GM18870 (cell line): ENCODE measurements around the gene FARP1.
"Not testable (repeated sequence)": the region's sequence is repeated elsewhere in the genome, so short reads cannot be mapped to it uniquely, and the experiment has no call there.

Experiments used
- ATAC-seq: cut with Tn5 transposase; IDR thresholded peaks from one replicate; pipeline ENCODE4 v1.9.1; 2021; ENCODE audit warnings: moderate library complexity; ENCODE audit not compliant: unreplicated experiment

Gene FARP1

DNA sequence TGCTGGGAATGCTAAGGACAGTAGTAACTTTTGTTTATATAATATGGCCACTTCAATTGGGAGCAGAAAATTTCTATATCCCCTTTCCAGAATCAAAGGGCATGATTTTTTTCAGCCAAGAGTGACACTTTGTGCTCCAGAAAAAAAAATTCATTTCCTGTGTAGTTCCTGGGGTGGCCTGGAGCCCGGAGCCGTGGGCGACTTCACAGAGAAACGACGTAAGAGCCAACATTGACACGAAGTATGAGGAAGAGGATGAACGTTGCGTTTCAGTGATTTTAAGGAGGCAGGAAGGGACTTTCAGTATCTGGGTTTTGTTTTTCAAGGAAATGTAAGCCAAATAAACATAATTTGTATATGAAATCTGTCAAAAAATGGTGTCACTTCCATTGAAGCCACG, 246.4 kb downstream of the FARP1 start:
- ATAC-seq: no peak

DNA sequence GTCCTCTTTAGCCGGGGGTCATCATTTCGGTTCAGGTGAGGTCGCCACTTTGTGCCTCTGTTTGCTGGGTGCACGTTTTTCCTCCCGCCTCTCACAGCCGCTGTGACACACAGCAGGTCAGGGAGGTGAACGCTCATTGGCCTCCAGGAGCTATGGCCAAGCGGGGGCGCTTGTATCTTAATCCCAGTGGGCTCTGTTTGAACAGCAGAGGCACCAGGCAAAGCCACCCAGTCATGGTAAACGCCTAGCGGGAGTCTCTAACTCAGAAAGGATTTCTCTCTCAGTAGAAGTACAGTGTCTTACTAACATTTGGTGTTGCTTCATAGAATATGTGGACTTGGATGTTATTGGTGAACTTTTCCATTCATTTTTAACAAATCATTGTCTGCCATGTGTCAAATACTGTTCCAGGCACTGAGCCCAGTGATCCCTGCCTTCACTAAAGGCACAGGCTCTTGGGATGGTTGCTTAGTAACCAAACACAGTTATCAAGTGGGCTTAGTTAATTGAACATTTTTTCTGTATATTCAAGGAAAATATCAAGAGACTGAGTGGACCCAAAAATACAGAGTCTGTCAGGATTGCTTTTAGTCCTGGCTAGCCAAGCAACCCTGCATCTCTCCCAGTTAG, 247.3 kb downstream of the FARP1 start:
- ATAC-seq: no peak

- ATAC-seq: no peak
These were observed 251.0 kb downstream of the FARP1 start for GRCh38 chr13:98393873-98394272.

DNA sequence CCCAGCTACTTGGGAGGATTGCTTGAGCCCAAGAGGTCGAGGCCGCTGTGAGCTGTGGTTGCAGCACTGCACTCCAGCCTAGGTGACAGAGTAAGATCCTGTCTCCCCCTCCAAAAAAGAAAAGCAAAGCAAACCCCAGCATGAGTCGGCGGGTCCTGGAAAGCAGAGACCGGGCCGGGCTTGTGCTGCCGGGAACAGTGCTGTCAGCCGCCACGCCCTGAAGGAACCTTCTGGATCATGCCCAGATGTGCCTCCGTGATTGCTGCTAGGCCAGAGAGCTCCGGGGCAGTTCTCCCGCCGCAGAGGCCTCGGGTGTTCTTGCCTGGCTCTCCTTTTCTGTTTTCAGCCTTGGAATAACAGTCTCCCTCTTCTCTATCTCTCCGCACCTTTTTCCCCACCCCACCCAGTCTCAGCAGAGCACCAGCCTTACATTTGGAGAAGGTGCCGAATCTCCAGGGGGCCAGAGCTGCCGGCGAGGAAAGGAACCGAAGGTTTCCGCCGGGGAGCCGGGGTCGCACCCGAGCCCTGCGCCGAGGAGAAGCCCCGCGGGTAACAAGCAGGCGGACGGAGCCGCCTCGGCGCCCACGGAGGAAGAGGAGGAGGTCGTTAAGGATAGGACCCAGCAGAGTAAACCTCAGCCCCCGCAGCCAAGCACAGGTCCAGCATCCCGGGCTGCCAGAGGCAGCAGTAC, 252.1 kb downstream of the FARP1 start:
- ATAC-seq: no peak

DNA sequence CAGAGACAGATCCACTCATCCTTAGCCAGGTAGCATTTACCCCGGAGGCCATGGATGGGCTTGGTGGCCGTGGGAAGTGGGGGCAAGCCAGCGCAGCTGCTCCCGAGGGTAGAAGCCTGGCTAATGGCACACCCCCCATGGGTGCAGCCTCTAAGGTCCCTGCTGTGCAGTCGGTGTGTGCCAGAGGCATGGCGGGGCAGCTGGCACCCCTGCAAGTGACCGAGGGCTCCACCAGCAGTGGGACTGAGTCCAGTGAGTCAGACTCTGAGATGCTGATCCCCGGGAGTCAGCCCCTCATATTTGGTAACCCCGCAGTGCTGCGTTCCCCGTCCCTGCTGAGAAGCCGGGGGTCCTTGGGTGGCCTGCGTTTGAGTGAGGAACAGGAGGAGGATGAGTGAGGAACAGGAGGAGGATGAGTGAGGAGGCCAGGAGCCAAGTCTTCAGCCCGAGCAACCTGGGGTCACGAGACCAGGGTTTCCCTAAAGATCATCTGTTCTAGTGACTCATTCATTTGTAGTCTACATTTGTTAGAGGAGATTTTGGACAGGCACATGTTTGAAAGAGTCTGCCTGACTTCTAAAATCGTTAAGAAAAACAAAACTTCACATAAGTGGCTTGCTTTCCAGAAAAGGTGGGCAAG, 253.3 kb downstream of the FARP1 start:
- ATAC-seq: no peak

DNA sequence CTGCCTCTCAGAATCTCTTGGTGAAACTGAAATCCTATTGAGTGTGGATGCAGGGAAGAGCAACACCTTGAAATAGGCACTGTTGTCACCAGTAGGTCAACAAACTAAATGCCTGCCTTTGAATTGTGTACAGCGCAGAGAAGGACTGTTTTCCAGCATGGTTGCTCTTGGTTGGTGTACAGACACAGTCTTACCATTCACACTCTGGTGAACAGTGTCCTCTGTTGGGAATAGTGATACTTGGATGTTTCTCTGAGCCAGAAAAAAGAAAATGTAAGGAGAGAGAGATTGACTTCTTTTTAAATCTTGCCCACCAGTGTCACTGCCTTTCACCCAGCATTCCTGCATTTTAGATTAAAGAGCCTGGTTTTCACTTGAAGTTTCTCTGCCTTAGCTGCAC, 254.3 kb downstream of the FARP1 start:
- ATAC-seq: no peak

DNA sequence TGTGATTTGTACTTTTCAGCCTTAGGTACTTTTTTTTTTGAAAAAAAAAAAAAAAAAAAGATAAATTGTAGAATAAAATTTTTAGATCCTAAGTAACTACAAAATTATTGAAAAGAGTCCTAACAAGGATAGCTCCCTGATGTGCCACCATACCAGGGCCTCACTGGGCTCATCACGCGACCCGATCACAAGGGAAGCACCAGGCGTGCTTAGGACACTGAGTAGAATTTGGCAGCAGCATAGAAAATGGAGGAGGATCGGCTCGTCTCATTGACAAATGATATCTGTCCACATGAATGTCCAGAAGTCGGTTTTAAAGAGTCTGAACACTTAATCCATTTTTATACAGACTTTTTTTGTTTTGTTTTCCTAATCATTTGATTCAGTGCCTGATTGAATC, 255.0 kb downstream of the FARP1 start:
- ATAC-seq: no peak

DNA sequence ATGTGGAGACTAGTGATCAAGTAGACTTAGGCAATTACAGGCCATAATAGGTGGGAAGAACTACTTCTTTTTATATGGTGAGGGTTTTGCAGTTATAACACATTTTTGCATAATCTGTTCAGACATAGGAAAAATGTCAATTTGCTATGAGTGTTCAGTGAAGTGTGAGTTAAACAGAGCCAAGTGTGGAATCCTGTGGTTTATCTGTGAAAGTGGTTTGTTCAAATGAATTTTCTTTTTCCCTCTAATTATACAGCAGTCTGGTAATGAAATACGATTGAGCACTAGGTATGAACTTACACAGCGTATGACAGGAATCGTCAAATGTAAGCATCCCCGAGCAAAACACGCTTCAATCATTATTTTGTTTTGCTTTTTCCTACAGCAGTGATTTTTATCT, 255.7 kb downstream of the FARP1 start:
- ATAC-seq: no peak

DNA sequence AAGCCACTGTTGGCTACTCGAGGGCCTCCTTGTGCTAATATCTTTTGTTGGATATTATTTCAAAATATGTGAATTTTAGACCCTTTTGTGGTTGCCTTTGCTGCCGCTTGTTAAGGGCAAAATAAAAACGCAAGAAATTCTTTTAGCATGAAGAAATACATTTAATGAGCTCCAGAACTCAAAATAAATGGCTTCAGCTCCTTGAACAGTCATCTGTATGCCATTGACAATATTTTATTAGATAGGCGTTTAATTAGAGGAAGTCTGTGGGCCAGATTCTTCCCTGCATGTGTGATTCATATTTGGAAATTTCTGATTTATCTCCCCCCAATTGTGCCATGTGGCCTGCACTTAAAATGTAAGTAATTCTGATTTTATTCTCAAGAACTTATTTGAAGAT, 256.9 kb downstream of the FARP1 start:
- no peak for ATAC-seq

DNA sequence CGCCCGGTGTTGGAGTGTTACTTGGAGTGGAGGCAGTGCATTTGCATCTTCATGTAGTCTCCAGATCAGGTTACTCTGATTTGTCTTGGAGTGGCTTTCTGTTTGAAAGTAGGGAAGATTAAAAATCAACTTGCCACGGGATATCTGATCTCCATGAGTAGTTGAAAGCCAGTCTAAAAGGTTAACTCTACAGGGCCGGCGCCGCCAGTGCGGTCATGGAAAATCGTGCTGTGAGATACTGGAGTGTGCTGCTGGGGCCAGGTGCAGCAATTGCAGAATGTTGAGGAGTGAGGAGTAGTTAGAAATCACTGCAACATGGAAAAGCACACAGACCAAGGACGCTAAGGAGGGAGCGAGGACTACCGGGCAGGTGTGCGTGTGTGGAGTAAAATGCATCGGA, 259.0 kb downstream of the FARP1 start:
- ATAC-seq: no peak

- no peak for ATAC-seq
These were observed 260.2 kb downstream of the FARP1 start for GRCh38 chr13:98403076-98403475.

DNA sequence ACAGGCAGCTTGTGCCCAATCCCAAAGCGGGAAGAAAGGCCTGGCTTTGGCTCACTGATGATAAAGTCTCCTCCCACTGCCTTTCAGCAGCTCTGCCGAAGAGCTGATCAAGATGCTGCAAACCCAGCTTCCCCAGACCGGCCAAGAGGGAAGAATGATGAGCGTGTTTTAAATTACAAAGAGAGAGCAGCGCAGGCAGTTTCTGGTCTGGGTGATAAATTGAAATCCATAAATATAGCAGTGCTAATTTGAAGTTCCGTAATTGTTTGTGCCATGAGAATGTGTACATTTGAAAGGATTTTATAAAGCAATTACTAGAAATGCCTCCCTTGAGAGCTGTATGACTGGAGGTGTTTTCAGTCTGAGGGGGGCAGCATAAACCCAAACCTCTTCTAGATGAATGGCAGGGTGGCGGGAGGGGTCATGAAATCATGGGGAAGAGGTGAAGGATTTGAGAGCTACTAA, 262.2 kb downstream of the FARP1 start:
- ATAC-seq: no peak

DNA sequence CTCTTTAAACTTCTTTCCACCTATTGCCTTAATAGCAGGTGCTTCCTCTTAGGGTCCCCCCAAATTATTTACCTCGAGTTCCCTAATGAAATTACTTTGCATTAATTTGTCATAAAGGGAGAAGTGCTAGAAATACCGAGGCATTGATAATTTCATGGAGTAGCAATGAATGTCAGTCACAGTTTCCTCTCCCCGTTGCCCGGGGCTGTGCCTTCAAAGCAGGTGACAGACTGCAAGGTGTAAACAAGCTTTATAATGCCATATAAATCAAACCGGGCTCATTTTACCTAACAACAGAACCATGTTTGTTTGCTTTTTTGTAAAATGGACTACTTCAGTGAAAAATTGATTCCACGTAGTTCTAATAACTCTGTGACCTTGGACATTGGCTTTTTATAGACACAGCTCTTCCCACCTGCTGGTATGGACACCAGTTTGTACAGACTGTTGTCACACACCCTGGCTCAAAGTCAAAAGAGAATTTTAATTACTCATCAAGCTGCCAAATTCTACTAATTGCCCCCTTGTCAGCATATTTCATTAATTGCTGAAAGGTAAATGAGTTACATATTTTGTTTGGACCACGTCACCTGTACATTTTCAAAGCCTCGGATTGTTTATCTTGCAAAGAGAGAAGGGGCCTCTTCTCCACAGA, 262.9 kb downstream of the FARP1 start:
- ATAC-seq: no peak

DNA sequence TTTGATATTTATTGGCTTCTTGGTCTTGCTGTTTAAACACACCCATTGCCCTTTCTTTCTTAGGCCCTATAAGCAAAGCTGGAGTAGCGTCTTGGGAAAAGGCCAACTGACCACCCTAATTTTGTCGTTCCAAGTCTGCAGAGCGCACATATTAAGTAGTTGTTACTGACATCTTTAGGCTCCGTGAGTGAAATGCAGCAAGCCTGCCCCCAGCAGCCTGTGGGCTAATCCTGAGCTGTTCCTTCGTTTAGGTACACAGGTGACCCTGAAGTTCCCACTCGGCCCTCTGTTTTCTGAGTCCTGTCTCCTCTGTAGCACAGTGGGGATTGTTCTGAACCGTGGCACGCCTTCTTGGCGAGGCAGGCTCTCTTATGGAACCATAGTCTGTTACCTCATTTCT, 263.5 kb downstream of the FARP1 start:
- ATAC-seq: no peak

GRCh38 chr13:98406971-98407370, 264.1 kb downstream of the FARP1 start:
- ATAC-seq: no peak

GRCh38 chr13:98407575-98407974, 264.7 kb downstream of the FARP1 start:
- ATAC-seq: no peak

DNA sequence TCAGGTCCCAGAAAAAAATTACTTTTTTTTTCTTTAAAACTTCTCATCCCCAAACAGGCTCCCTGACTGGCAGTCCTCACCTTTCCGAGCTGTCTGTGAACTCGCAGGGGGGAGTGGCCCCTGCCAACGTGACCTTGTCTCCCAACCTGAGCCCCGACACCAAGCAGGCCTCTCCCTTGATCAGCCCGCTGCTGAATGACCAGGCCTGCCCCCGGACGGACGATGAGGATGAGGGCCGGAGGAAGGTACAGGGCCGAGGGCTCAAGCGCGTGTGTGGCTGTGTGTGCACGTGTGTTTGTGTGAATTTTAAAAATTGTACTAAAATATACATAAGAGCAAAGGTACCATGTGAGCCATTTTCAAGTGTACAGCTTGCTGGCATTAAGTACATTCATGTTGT, 266.4 kb downstream of the FARP1 start:
- ATAC-seq: no peak

- ATAC-seq: no peak
These were observed 267.7 kb downstream of the FARP1 start for GRCh38 chr13:98410612-98411011.

- ATAC-seq: no peak
These were observed 268.1 kb downstream of the FARP1 start for GRCh38 chr13:98411013-98411412.

GRCh38 chr13:98411617-98412265, 268.8 kb downstream of the FARP1 start:
- no peak for ATAC-seq

- ATAC-seq: not testable (repeated sequence)
These were observed 270.4 kb downstream of the FARP1 start for GRCh38 chr13:98413278-98413677.
